H9 (cell line): ENCODE measurements around the gene PDIA6. TPM values are rescaled to one million over a fixed set of nuclear protein-coding genes. Genes with fewer than 3 reads are reported as not detected.

Source experiments
- DNase-seq: peaks from one replicate; pipeline ENCODE4 v3.0.0-alpha.2; 2017
- H2AFZ ChIP-seq: one replicate; pipeline ENCODE4 v1.6.1; 2013; ENCODE audit warnings: mild to moderate bottlenecking, low read length, control low read depth, moderate library complexity
- H2AK5ac ChIP-seq: 2 replicates; pipeline ENCODE4 v1.6.1; 2013; ENCODE audit warnings: low read length, control low read depth, mixed read lengths; ENCODE audit not compliant: insufficient read length
- H2BK120ac ChIP-seq: one replicate; pipeline ENCODE4 v1.6.1; 2013; ENCODE audit warnings: low read depth, mild to moderate bottlenecking, low read length, control low read depth, inconsistent platforms; ENCODE audit not compliant: poor library complexity, severe bottlenecking
- H2BK12ac ChIP-seq: 2 replicates; pipeline ENCODE4 v1.6.1; 2013; ENCODE audit warnings: low read length, control low read depth, mixed read lengths, low read depth; ENCODE audit not compliant: insufficient read length
- H2BK15ac ChIP-seq: 2 replicates; pipeline ENCODE4 v1.6.1; 2013; ENCODE audit warnings: low read depth, low read length, control low read depth
- H2BK20ac ChIP-seq: one replicate; pipeline ENCODE4 v1.6.1; 2013; ENCODE audit warnings: low read depth, mild to moderate bottlenecking, low read length, control low read depth, inconsistent platforms; ENCODE audit not compliant: poor library complexity, severe bottlenecking
- H2BK5ac ChIP-seq: 2 replicates; pipeline ENCODE4 v1.6.1; 2013; ENCODE audit warnings: low read length, control low read depth, mixed read lengths; ENCODE audit not compliant: insufficient read length
- H3K14ac ChIP-seq: 2 replicates; pipeline ENCODE4 v1.6.1; 2013; ENCODE audit warnings: low read length, control low read depth; ENCODE audit not compliant: insufficient read depth
- H3K18ac ChIP-seq: 2 replicates; pipeline ENCODE4 v1.6.1; 2013; ENCODE audit warnings: low read depth, mild to moderate bottlenecking, mixed read lengths, low read length, control low read depth; ENCODE audit not compliant: insufficient read length
- H3K23ac ChIP-seq: 2 replicates; pipeline ENCODE4 v1.6.1; 2013; ENCODE audit warnings: low read length, control low read depth, mixed read lengths, low read depth; ENCODE audit not compliant: insufficient read length
- H3K23me2 ChIP-seq: 2 replicates; pipeline ENCODE4 v1.6.1; 2013; ENCODE audit warnings: low read depth, mild to moderate bottlenecking, mixed read lengths, low read length, control low read depth; ENCODE audit not compliant: insufficient read length, poor library complexity, severe bottlenecking
- H3K27ac ChIP-seq: 2 replicates; pipeline ENCODE4 v1.5.1; 2013; ENCODE audit warnings: low read length, control low read depth, mixed read lengths, low read depth; ENCODE audit not compliant: insufficient read length
- H3K27me3 ChIP-seq: 2 replicates; pipeline ENCODE4 v1.6.1; 2013; ENCODE audit warnings: low read length, control low read depth, inconsistent platforms; ENCODE audit not compliant: insufficient read depth
- H3K4ac ChIP-seq: 2 replicates; pipeline ENCODE4 v1.6.1; 2013; ENCODE audit warnings: low read depth, mild to moderate bottlenecking, control low read depth, inconsistent platforms, low read length, moderate library complexity
- H3K4me1 ChIP-seq: 2 replicates; pipeline ENCODE4 v1.6.1; 2013; ENCODE audit warnings: low read length, control low read depth, inconsistent platforms; ENCODE audit not compliant: insufficient read depth
- H3K4me2 ChIP-seq: 2 replicates; pipeline ENCODE4 v1.6.1; 2013; ENCODE audit warnings: low read length, control low read depth, mixed read lengths; ENCODE audit not compliant: insufficient read length, insufficient read depth
- H3K56ac ChIP-seq: 2 replicates; pipeline ENCODE4 v1.6.1; 2013; ENCODE audit warnings: low read depth, mild to moderate bottlenecking, mixed read lengths, low read length, control low read depth; ENCODE audit not compliant: insufficient read length
- H3K79me1 ChIP-seq: 2 replicates; pipeline ENCODE4 v1.6.1; 2013; ENCODE audit warnings: low read depth, mild to moderate bottlenecking, moderate library complexity, low read length, control low read depth, inconsistent platforms; ENCODE audit not compliant: insufficient read depth, poor library complexity, severe bottlenecking
- H3K79me2 ChIP-seq: 2 replicates; pipeline ENCODE4 v1.6.1; 2013; ENCODE audit warnings: low read length, control low read depth, inconsistent platforms; ENCODE audit not compliant: insufficient read depth
- H3K9ac ChIP-seq: 2 replicates; pipeline ENCODE4 v1.6.1; 2013; ENCODE audit warnings: low read length, control low read depth, mixed read lengths; ENCODE audit not compliant: insufficient read length; ENCODE audit errors: extremely low read depth
- H3K9me3 ChIP-seq: one replicate; pipeline ENCODE4 v1.6.1; 2013; ENCODE audit warnings: low read depth, low read length, inconsistent platforms; ENCODE audit not compliant: control insufficient read depth
- H3T11ph ChIP-seq: one replicate; pipeline ENCODE4 v1.6.1; 2013; ENCODE audit warnings: mild to moderate bottlenecking, low read length, control low read depth, inconsistent platforms
- H4K20me1 ChIP-seq: one replicate; pipeline ENCODE4 v1.6.1; 2013; ENCODE audit not compliant: control insufficient read depth, insufficient read length, insufficient read depth
- H4K5ac ChIP-seq: 2 replicates; pipeline ENCODE4 v1.6.1; 2013; ENCODE audit warnings: low read depth, mild to moderate bottlenecking, mixed read lengths, low read length, control low read depth; ENCODE audit not compliant: insufficient read length
- H4K8ac ChIP-seq: replicated peaks from 2 replicates; pipeline ENCODE4 v1.6.1; 2013; ENCODE audit warnings: low read length, control low read depth, mixed read lengths, low read depth; ENCODE audit not compliant: insufficient read length
- H4K91ac ChIP-seq: 2 replicates; pipeline ENCODE4 v1.6.1; 2013; ENCODE audit warnings: low read depth, mild to moderate bottlenecking, moderate library complexity, mixed read lengths, low read length, control low read depth; ENCODE audit not compliant: insufficient read length
- H3K27ac Mint-ChIP-seq, 3 experiments: 2 replicates in 2 of 3; 3 replicates in 1 of 3; pipeline ENCODE4 v1.8.0; 2020 to 2021; ENCODE audit warnings: mixed read lengths in 3 of 3, mild to moderate bottlenecking in 1 of 3, moderate library complexity in 1 of 3
- H3K27me3 Mint-ChIP-seq: 2 replicates; pipeline ENCODE4 v1.8.0; 2021; ENCODE audit warnings: low read depth, mild to moderate bottlenecking, moderate library complexity, mixed read lengths
- H3K36me3 Mint-ChIP-seq, 3 experiments: 2 replicates in 2 of 3; 3 replicates in 1 of 3; pipeline ENCODE4 v1.8.0; 2020 to 2021; ENCODE audit warnings: low read depth in 3 of 3, mixed read lengths in 3 of 3; ENCODE audit not compliant: insufficient read depth in 1 of 3
- H3K4me1 Mint-ChIP-seq, 2 experiments: 2 replicates each; pipeline ENCODE4 v1.8.0; 2020; ENCODE audit warnings: mixed read lengths in 2 of 2
- H3K4me3 Mint-ChIP-seq, 2 experiments: 2 replicates in 1 of 2; 3 replicates in 1 of 2; pipeline ENCODE4 v1.8.0; 2020 to 2021; ENCODE audit warnings: mild to moderate bottlenecking in 2 of 2, mixed read lengths in 2 of 2, moderate library complexity in 1 of 2
- H3K9me3 Mint-ChIP-seq, 2 experiments: 2 replicates in 1 of 2; 3 replicates in 1 of 2; pipeline ENCODE4 v1.8.0; 2020; ENCODE audit warnings: mild to moderate bottlenecking in 2 of 2, mixed read lengths in 2 of 2, moderate library complexity in 1 of 2
- CTCF ChIP-seq: fragments of 200-600 bp; sonication (generic); conservative IDR thresholded peaks from 3 replicates; pipeline ENCODE4 v1.8.0; 2021; ENCODE audit warnings: antibody characterized with exemption, mild to moderate bottlenecking
- WGBS: extraction: QIAGEN DNeasy Blood & Tissue Kit; methylation state at CpG from one replicate; pipeline ENCODE4 v1.1.7; 2013; ENCODE audit warnings: missing lambda C conversion rate, low lambda C conversion rate, mixed read lengths; ENCODE audit not compliant: insufficient read length; ENCODE audit errors: extremely low coverage; 5-methylcytosine and 5-hydroxymethylcytosine counted together
- total RNA-seq: library from RNA; stranded (reverse); gene quantifications from 2 replicates; pipeline ENCODE4 v1.2.1, GENCODE V29; 2021

The PDIA6 gene
- total RNA-seq, 1 experiment from 2014 or later = 301 TPM

- DNase-seq = peak; percentile 92
- no CpG with 5 or more reads among the region's 48 CpGs for WGBS
- no peaks in the 10 kb centered on the region for H3K9me3 ChIP-seq
Measured at GRCh38 chr2:10835052-10835970, 22.7 kb upstream of the PDIA6 start.

More at GRCh38 chr2:10835052-10835970, 22.7 kb upstream of the PDIA6 start:
- H3K36me3 Mint-ChIP-seq = peaks cover 0 to 5% (median 0%) of the 10 kb centered on the region in 3 experiments; a peak in 2 of 7 replicates
- Histone ChIP-seq H3K23me2 (no peaks in the 10 kb centered on the region), H2AFZ (no peak overlapping the region), H3K4ac (no peak overlapping the region), H3K9ac (no peak overlapping the region), H2BK5ac (no peak overlapping the region), H4K91ac (no peak overlapping the region), H3K14ac (no peak overlapping the region), H4K20me1 (no peaks in the 10 kb centered on the region), H3K18ac (no peak overlapping the region), H3K79me1 (no peaks in the 10 kb centered on the region), H3K56ac (no peak overlapping the region), H4K5ac (no peak overlapping the region), H2BK15ac (no peak overlapping the region), H2BK120ac (no peak overlapping the region), H3K23ac (no peak overlapping the region), H2BK20ac (no peak overlapping the region), H3T11ph (no peak overlapping the region), H3K27me3 (no peaks in the 10 kb centered on the region), H3K27ac (no peak overlapping the region), H4K8ac (no peak overlapping the region), H3K4me2 (no peak overlapping the region), H2AK5ac (no peak overlapping the region), H3K79me2 (no peaks in the 10 kb centered on the region), H2BK12ac (no peak overlapping the region), H3K4me1 (no peaks in the 10 kb centered on the region; the same call in 1 of the 2 replicates)
- H3K27me3 Mint-ChIP-seq = peaks cover 39% of the 10 kb centered on the region
- TF ChIP-seq CTCF = peak; percentile 97
- no peak overlapping the region; a peak in 1 of 5 replicates for H3K4me3 Mint-ChIP-seq
- peaks cover 5 to 6% of the 10 kb centered on the region in 2 experiments for H3K9me3 Mint-ChIP-seq
- peaks cover 16% of the 10 kb centered on the region in 2 experiments for H3K4me1 Mint-ChIP-seq
- peak overlapping the region in 1 of 3 experiments; percentile 64; a peak in 1 of 7 replicates for H3K27ac Mint-ChIP-seq
